Measurements from ENCODE around the gene DNM1L.

DNA sequence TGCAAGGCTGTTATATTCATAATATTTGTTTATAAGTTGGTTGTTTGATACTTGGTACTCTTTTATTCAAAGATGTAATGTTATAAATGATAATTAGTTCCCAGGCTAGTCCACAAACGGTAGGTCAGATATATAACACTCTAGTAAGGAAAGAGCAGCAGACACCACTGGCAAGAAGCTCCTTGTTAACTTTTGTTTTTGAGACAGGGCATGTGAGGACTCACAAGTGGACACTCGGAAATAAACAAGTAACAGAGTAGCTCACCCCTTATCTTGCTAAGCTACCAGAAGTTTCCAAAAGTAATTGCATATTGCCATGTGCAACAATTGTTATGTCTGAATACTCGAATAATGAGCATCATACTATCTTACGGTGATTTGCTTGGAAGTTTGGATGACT is 115.2 kb downstream of the DNM1L start:
- no peak for TF ChIP-seq EZH2 (IDR thresholded peaks at IDR 0.05; ENCODE audit: insufficient read depth, poor library complexity, severe bottlenecking)
- TF ChIP-seq EZH2phosphoT487 (IDR thresholded peaks at IDR 0.05; ENCODE audit: insufficient read depth, low read depth) = no peak

Measured in GM23248 (cell line).